ENCODE data around the gene HMGCR.
"Not testable (repeated sequence)": the region's sequence is repeated elsewhere in the genome, so short reads cannot be mapped to it uniquely, and the experiment has no call there.

HMGCR gene

DNA sequence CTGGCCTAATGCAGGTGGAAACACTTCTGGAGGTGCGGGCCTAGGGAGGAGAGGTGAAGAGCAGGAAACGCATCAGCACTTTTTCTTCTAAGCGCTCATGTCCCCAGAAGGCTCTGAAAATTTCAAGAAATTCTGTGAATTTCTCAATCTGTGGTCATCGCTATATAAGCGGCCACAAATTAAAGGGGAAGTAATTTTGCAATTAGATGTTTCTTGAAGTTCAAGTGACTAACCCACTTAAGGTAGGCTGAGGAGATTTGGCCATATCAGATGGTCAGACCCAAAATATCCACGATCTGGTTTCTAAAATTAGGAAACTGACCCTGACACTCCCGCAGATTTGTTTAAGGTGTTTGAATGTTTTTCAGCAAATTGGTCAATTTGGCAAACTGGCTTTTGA is 16.6 kb upstream of the HMGCR start:
- H3K4me3 ChIP-seq (ENCODE audit: low read depth, low read length): no peak overlapping the region
- TF ChIP-seq, protein P1, sequence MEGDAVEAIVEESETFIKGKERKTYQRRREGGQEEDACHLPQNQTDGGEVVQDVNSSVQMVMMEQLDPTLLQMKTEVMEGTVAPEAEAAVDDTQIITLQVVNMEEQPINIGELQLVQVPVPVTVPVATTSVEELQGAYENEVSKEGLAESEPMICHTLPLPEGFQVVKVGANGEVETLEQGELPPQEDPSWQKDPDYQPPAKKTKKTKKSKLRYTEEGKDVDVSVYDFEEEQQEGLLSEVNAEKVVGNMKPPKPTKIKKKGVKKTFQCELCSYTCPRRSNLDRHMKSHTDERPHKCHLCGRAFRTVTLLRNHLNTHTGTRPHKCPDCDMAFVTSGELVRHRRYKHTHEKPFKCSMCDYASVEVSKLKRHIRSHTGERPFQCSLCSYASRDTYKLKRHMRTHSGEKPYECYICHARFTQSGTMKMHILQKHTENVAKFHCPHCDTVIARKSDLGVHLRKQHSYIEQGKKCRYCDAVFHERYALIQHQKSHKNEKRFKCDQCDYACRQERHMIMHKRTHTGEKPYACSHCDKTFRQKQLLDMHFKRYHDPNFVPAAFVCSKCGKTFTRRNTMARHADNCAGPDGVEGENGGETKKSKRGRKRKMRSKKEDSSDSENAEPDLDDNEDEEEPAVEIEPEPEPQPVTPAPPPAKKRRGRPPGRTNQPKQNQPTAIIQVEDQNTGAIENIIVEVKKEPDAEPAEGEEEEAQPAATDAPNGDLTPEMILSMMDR (IDR thresholded peaks at IDR 0.05; ENCODE audit: borderline replicate concordance, insufficient read depth, low read depth, low read length): no peak

DNA sequence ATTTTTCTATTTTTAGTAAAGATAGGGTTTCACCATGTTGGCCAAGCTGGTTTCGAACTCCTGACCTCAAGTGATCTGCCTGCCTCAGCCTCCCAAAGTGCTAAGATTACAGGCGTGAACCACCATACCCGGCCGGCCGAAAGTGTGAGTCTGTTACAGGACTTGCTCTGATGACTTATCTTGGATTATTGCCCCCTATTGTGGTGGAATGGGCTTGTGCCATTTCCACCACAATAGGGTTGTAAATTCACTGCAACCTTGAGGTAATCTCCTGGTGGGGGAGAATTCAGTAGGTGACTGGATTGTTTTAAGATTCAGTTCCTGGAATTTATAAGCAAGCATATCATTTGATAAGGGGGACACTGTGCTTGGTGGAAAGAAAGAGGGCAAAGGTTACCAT is 15.0 kb upstream of the HMGCR start:
- H3K4me3 ChIP-seq (ENCODE audit: low read depth, low read length): no peak overlapping the region
- TF ChIP-seq, protein P1 (IDR thresholded peaks at IDR 0.05; ENCODE audit: borderline replicate concordance, insufficient read depth, low read depth, low read length): no peak

DNA sequence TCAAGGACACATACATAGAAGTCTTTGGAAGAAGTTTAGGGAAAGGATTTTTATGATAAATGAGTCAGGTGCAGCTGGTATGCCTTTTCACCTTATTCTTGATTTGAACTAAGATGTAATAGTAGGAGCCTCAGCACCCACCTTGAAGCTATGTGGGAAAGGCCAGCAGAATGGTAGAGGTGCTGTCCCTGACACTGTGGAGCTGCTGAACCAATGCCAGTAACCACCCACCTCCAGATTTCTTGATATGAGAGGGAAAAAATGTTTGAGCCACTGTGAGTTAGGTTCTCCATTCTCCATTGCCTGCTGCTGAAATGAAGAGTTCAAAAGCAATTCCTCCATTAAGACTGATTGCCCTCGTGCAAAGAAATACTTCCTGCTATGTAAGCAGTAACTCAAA is 12.2 kb upstream of the HMGCR start:
- no peak overlapping the region for H3K4me3 ChIP-seq (ENCODE audit: low read depth, low read length)

DNA sequence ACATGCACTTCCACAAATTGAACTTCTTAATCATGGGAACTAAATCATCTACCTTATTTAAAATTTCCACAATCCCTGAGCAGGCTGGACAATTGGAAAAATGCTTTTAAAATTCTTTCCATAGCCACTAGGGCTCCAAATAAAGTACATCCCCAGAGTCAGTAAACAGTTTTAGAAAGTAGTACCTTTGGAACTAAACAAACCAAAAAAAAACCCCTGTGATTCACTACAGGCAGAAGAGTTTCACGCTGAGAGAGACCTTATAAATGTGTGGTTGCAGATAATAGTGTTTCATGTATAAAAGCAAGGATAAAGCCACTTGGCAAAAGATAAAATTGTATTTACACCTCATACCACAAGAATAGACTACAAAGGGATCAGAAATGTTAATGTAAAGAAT is 11.8 kb upstream of the HMGCR start:
- no peak overlapping the region for H3K4me3 ChIP-seq (ENCODE audit: low read depth, low read length)
- TF ChIP-seq, protein P1 (IDR thresholded peaks at IDR 0.05; ENCODE audit: borderline replicate concordance, insufficient read depth, low read depth, low read length): no peak

More for the DNA sequence above, 12.2 kb upstream of the HMGCR start:
- TF ChIP-seq, protein P1 (IDR thresholded peaks at IDR 0.05; ENCODE audit: borderline replicate concordance, insufficient read depth, low read depth, low read length): no peak

DNA sequence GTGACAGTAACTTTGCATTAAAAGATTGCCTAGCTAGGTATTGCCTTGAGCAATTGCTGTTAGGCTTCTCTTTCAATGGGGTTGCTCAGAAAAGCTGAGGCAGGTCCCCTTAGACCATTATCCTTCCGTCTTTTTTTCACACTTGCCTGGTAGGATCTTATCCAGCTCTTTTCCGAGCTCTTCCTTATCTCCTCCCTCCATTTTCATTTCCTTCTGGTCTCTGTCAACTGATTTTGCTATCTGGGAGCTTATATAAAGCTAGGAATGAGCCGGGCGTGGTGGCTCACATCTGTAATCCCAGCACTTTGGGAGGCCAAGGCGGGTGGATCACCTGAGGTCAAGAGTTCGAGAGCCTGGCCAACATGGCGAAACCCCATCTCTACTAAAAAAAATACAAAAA is 6.6 kb upstream of the HMGCR start:
- TF ChIP-seq, protein P1 (IDR thresholded peaks at IDR 0.05; ENCODE audit: borderline replicate concordance, insufficient read depth, low read depth, low read length): no peak
- no peak overlapping the region for H3K4me3 ChIP-seq (ENCODE audit: low read depth, low read length)

DNA sequence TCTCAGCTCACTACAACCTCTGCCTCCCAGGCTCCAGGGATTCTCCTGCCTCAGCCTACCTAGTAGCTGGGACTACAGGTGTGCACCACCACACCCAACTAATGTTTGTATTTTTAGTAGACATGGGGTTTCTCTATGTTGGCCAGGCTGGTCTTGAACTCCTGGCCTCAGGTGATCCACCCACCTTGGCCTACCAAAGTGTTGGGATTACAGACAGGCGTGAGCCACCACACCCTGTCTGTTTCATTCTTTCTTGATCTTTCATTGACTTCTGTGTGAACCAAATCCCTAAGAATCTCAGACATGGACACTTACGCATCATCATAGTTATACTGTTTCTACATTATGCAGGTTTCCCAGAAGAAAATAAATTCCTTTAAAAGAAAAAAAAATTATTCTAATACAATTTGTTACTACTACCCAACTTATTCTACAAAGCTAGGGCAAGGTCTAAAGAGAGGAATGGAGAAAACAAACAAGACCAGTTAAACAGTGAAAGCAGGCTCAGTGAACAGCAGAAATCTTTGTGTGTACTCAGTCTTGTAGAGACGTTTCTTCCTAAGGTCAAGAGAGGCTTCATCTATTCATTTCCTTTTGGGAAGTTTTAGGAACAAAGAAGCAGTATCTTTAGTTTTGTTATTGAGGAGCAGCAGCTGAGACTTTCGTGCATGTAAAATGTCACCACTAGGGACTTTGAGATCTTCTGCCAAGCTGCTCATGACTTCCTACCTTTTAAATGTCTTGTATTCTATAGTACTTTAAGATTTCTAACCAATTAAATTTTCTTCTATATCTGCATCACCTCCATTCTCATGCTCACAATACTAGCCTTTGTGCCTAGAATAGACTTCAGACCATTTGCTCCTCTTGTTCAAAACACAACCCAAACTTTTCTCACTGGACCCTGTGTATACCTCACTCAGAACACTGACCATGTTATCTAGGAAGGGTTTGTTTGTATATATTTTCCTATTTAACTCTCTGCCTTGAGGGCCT is 5.6 kb upstream of the HMGCR start:
- H3K4me3 ChIP-seq (ENCODE audit: low read depth, low read length): no peak overlapping the region
- TF ChIP-seq, protein P1 (IDR thresholded peaks at IDR 0.05; ENCODE audit: borderline replicate concordance, insufficient read depth, low read depth, low read length): no peak

DNA sequence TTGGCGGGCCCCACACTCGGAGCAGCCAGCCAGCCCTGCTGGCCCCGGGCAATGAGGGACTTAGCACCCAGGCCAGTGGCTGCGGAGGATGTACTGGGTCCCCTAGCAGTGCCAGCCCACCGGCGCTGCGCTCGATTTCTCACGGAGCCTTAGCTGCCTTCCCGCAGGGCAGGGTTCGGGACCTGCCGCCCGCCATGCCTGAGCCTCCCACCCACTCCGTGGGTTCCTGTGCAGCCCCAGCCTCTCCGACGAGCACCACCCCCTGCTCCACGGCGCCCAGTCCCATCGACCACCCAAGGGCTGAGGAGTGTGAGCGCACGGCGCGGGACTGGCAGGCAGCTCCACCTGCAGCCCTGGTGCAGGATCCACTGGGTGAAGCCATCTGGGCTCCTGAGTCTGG is 3.3 kb upstream of the HMGCR start:
- H3K4me3 ChIP-seq (ENCODE audit: low read depth, low read length): not testable (repeated sequence)

DNA sequence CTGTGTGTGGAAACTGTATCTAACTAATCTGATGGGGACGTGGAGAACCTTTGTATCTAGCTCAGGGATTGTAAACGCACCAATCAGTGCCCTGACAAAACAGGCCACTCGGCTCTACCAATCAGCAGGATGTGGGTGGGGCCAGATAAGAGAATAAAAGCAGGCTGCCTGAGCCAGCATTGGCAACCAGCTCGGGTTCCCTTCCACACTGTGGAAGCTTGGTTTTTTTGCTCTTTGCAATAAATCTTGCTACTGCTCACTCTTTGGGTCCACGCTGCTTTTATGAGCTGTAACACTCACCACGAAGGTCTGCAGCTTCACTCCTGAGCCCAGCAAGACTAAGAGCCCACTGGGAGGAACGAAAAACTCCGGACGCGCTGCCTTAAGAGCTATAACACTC is 2.6 kb upstream of the HMGCR start:
- H3K4me3 ChIP-seq (ENCODE audit: low read depth, low read length): not testable (repeated sequence)
